GM21381 (cell line): ENCODE data around the gene CSK.

Source experiments
- ATAC-seq: cut with Tn5 transposase; IDR thresholded peaks from one replicate; pipeline ENCODE4 v1.9.1; 2021; ENCODE audit warnings: mild to moderate bottlenecking, moderate library complexity; ENCODE audit not compliant: unreplicated experiment

Gene CSK

DNA sequence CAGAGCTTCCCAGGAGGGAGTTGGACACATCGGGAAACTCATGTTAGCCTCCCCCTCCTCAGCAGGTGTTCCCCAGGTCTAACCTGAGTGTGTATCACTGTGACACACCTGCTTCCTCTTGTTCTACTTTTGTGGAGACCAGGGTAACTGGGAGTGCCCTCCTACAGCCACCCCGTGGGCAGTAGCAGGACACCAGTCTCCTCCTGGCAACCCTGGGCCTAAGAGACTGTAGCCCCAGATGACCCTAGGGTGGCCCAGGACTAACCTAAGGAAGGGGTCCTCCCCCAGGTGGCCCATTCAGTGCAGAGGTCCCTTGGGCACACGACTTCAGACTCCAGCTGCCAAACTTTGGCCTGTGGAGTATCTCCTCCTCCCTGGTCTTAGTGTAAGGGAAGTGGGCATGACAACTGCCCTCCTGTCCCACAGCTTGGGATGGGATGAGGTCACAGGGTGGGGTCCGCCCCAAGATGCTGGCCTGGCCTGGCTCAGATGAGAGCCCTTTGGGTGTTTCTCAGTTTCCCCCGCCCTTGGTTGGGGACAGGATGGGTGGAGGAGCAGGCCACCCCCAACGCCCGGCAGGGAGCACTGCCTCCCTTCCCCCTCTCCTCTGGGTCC lies 4.8 kb downstream of the CSK start:
- no peak for ATAC-seq

GRCh38 chr15:74787251-74788041 lies 5.6 kb downstream of the CSK start:
- ATAC-seq: peak; percentile 45

- no peak for ATAC-seq
These were observed 6.3 kb downstream of the CSK start for GRCh38 chr15:74788042-74788682.

DNA sequence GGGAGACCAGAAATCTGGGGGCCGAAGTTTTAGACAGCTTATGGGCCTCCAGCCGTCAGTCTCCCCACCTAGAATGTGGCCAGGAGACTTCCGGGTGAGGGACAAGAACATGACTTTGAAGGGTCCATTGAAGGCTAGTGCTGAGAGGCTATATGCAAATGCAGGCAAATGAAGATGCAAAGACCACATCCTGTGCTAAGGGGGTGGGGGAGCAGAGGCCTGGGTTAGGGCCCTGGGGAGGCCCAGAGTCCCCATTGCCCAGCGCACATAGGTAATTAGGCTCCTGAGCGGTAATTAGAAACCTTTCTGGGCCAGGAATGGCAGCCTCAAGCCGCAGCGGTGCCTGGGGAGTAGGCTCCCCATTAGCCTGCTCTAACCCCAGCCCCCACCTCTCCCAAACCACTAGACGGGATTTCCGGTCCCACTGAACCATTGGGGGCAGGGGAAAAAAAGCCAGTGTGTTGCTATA lies 6.8 kb downstream of the CSK start:
- peak; percentile 27 for ATAC-seq

DNA sequence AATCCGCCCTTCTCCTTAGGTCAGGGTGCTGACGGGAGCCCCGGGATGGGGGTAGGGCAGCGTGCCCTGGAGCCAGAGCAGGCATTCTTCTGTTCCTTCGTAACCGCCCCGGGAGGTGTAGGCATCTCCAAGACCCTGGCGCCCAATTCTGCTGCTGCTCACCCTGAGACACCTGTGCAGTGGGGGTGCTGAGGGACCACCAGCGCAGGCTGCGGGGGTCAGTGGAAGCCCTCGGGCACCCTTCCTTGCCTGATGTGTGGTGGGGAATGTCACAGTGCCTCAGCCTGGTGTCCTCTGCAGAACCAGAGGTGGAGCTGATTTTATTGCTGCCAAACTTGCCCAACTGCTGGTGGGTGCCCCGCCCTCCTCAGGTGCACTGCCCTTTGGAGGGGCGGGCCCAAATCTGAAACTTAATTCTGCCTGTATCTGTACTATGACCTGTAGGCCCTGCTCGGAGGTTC lies 7.3 kb downstream of the CSK start:
- ATAC-seq: no peak

DNA sequence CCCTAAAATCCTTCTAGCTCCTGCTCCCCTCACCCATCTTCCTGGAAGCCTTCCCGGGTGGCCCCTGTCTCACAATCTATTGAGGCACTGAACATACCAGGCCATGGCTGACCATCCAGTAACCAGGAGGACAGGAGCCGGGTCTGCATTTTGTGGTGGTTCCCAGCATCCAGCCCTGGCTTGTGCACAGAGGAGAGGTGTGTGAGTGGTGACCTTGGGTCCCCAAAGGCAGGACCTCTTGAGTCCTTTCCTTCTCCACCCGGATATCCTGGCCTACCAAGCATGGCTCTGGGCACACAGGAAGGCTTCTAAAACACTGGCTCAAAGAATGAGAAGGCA lies 7.8 kb downstream of the CSK start:
- no peak for ATAC-seq

GRCh38 chr15:74790080-74790916 lies 8.4 kb downstream of the CSK start:
- no peak for ATAC-seq

- no peak for ATAC-seq
These were observed 9.1 kb downstream of the CSK start for GRCh38 chr15:74791007-74791406.

- ATAC-seq: no peak
These were observed 9.8 kb downstream of the CSK start for GRCh38 chr15:74791667-74792066.

DNA sequence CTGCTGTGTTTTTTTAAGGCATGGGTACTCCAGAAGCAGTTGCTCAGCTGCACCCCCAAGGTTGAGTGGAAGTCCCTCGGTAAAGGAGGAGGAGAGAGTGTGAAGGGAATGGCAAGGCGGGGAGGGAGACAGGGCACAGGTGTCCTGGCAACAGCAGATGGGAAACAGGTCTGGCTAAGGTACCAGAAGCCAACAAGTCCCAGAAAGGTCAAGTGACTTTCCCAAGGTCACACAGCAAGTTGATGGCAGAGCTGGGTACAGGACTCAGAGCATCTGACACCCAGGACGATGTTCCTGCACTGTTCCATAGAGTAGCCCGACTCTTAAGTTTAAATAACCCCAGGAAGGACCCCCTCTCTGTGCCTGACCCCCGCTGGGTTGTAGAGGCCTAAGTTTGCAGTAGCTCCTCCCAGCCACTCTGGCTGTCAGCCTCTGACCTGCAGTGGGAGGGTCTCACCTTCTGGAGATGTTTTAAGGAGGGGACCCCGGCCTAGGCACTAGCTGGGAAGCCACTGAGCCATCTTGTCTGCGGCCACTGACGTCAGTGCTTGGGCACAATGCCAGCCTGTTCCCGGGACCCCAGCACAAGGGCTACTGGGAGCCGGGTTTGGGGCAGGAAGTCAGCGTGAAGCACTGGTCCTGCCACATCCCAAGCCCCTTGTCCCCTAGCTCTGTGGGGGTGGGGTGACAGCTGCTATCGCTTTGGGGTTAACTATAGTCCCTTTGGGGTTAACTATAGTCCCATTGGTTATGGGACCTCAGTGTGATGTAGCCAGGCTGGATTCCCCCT lies 10.5 kb downstream of the CSK start:
- no peak for ATAC-seq

GRCh38 chr15:74793135-74794028 lies 11.5 kb downstream of the CSK start:
- no peak for ATAC-seq

GRCh38 chr15:74794248-74794969 lies 12.5 kb downstream of the CSK start:
- no peak for ATAC-seq

- no peak for ATAC-seq
These were observed 13.1 kb downstream of the CSK start for GRCh38 chr15:74794970-74795349.

GRCh38 chr15:74795966-74796625 lies 14.2 kb downstream of the CSK start:
- ATAC-seq: no peak

DNA sequence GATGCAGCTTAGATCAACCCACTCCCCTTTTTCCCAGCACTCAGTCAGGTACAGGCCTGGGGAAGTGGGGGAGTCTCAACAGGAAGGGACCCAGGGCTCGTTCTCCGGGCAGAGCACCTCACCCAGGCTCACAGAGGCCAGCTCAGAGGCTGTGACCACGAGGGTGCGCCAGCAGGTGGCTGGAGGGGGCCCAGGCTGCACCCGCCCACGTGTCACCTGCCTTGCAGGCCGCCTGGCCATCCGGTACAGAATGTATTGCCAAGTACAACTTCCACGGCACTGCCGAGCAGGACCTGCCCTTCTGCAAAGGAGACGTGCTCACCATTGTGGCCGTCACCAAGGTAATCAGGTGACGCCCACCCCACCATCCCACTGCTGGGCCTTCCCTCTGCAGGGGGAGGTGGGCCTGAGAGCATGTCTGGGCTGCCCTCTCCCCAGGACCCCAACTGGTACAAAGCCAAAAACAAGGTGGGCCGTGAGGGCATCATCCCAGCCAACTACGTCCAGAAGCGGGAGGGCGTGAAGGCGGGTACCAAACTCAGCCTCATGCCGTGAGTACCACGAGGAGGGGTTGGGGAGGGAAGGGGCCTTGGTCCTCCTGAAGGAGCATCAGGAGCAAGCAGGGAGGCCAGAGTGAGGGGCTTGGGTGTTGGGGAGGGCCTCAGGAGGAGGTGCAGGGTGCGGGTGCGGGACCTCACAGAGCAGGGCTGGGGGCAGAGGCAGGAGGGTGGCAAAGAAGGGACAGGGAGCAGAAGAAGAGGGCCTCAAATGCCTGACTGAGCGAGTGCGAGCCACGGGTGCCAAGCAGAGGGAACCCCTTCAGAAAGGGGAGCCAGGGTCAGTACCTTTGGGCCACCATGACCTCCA lies 16.7 kb downstream of the CSK start:
- no peak for ATAC-seq

DNA sequence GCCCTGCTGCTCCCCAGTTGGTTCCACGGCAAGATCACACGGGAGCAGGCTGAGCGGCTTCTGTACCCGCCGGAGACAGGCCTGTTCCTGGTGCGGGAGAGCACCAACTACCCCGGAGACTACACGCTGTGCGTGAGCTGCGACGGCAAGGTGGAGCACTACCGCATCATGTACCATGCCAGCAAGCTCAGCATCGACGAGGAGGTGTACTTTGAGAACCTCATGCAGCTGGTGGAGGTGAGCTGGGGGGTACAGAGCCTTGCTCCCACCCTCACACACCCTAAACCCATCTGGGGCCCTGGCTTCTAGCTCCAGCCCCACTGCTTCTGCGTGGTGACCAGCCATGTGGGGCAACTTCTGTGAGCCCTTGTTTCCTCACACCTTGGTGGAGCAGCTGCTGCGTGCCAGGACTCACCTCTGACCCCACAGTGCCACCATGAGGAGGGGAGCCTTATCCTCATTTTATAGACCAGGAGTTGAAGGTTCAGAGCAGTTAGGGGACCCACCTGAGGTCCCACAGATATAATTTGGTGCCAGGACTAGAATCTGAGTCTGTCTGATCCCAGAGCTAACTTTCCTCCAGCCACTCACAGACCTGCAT lies 17.5 kb downstream of the CSK start:
- no peak for ATAC-seq
